Mesothelial cell of epicardium (in vitro differentiated cells): Measurements from ENCODE around the gene DNAH10. TPM values are rescaled to one million over a fixed set of nuclear protein-coding genes. Genes with fewer than 3 reads are reported as not detected.

ENCODE experiments used
- DNase-seq, 2 experiments: peaks; one replicate each; pipeline ENCODE4 v3.0.0; 2021; ENCODE audit warnings: low spot score in 2 of 2; ENCODE audit not compliant: unreplicated experiment in 2 of 2
- H3K27ac Mint-ChIP-seq: 2 replicates; pipeline ENCODE4 v1.8.0; 2021; ENCODE audit warnings: mixed read lengths
- H3K27me3 Mint-ChIP-seq: 2 replicates; pipeline ENCODE4 v1.8.0; 2021; ENCODE audit warnings: low read depth, mixed read lengths
- H3K36me3 Mint-ChIP-seq: 2 replicates; pipeline ENCODE4 v1.8.0; 2021; ENCODE audit warnings: mixed read lengths
- H3K4me1 Mint-ChIP-seq: 2 replicates; pipeline ENCODE4 v1.8.0; 2021; ENCODE audit warnings: mixed read lengths
- H3K4me3 Mint-ChIP-seq: 2 replicates; pipeline ENCODE4 v1.8.0; 2021; ENCODE audit warnings: mild to moderate bottlenecking, moderate library complexity, mixed read lengths
- H3K9me3 Mint-ChIP-seq: 2 replicates; pipeline ENCODE4 v1.8.0; 2021; ENCODE audit warnings: mixed read lengths
- CTCF ChIP-seq: fragments of 200-600 bp; sonication (generic); IDR thresholded peaks from one replicate; pipeline ENCODE4 v1.5.0; 2021; ENCODE audit warnings: antibody characterized with exemption; ENCODE audit not compliant: unreplicated experiment
- total RNA-seq: library from RNA; stranded (reverse); gene quantifications from 3 replicates; pipeline ENCODE4 v1.2.1, GENCODE V29; 2021

The DNAH10 gene
- total RNA-seq, 1 donor from 2014 or later: 2.7 TPM

GRCh38 chr12:123849517-123849916, 87.4 kb downstream of the DNAH10 start:
- Mint-ChIP-seq H3K27me3 (peaks cover 28% of the 10 kb centered on the region), H3K27ac (peak overlapping the region; percentile 3), H3K4me1 (no peaks in the 10 kb centered on the region), H3K4me3 (no peak overlapping the region), H3K36me3 (no peaks in the 10 kb centered on the region), H3K9me3 (peaks cover 5% of the 10 kb centered on the region)
- TF ChIP-seq CTCF: no peak
- DNase-seq: no peak

GRCh38 chr12:123850246-123851134, 88.4 kb downstream of the DNAH10 start:
- Mint-ChIP-seq H3K36me3 (no peaks in the 10 kb centered on the region), H3K9me3 (peaks cover 5% of the 10 kb centered on the region), H3K4me1 (no peaks in the 10 kb centered on the region), H3K27me3 (peaks cover 31% of the 10 kb centered on the region), H3K27ac (no peak overlapping the region), H3K4me3 (no peak overlapping the region)
- TF ChIP-seq CTCF: no peak
- no peak for DNase-seq

GRCh38 chr12:123853396-123854070, 91.4 kb downstream of the DNAH10 start:
- Mint-ChIP-seq H3K36me3 (no peaks in the 10 kb centered on the region), H3K27ac (no peak overlapping the region), H3K9me3 (no peaks in the 10 kb centered on the region), H3K4me3 (no peak overlapping the region), H3K4me1 (no peaks in the 10 kb centered on the region), H3K27me3 (peaks cover 34% of the 10 kb centered on the region)
- no peak for DNase-seq
- no peak for TF ChIP-seq CTCF

GRCh38 chr12:123854232-123854631, 92.1 kb downstream of the DNAH10 start:
- no peaks in the 10 kb centered on the region for H3K4me1 Mint-ChIP-seq
- H3K27me3 Mint-ChIP-seq: peaks cover 37% of the 10 kb centered on the region
- no peak overlapping the region for H3K27ac Mint-ChIP-seq
- TF ChIP-seq CTCF: no peak
- no peak for DNase-seq
- H3K9me3 Mint-ChIP-seq: no peaks in the 10 kb centered on the region
- no peak overlapping the region for H3K4me3 Mint-ChIP-seq
- no peaks in the 10 kb centered on the region for H3K36me3 Mint-ChIP-seq

GRCh38 chr12:123854918-123855317, 92.8 kb downstream of the DNAH10 start:
- Mint-ChIP-seq H3K27me3 (peaks cover 36% of the 10 kb centered on the region), H3K9me3 (no peaks in the 10 kb centered on the region)

More at GRCh38 chr12:123854918-123855317, 92.8 kb downstream of the DNAH10 start:
- DNase-seq: no peak
- Mint-ChIP-seq H3K27ac (no peak overlapping the region), H3K4me3 (no peak overlapping the region), H3K36me3 (no peaks in the 10 kb centered on the region), H3K4me1 (no peaks in the 10 kb centered on the region)
- no peak for TF ChIP-seq CTCF
